Stomach (tissue), 4 donors: ENCODE data around the gene TEX19.

Source experiments
- EP300 ChIP-seq: sonication (generic); formaldehyde crosslinking; IDR thresholded peaks from one replicate; pipeline ENCODE4 v1.6.1; 2017; ENCODE audit warnings: antibody characterized with exemption
- POLR2A ChIP-seq, 4 donors: fragments of 450-650 bp; IDR thresholded peaks; one replicate each; pipeline ENCODE4 v1.6.1; 2016; ENCODE audit warnings: antibody characterized with exemption in 4 of 4, control low read depth in 2 of 4, mild to moderate bottlenecking in 1 of 4, moderate library complexity in 1 of 4
- POLR2AphosphoS5 ChIP-seq, 3 donors: sonication (generic); formaldehyde crosslinking; IDR thresholded peaks; one replicate each; pipeline ENCODE4 v1.6.1; 2016; ENCODE audit warnings: antibody characterized with exemption in 3 of 3
- TF ChIP-seq, protein P1 (sequence below), 7 experiments: fragments of 450-650 bp in 4 of 7; fragments of 200-600 bp in 3 of 7; sonication (generic) in 3 of 7; IDR thresholded peaks; one replicate each; pipeline ENCODE4 v1.5.1; 2016 to 2019; ENCODE audit warnings: antibody characterized with exemption in 7 of 7, control low read depth in 2 of 7, mild to moderate bottlenecking in 1 of 7

DNA sequence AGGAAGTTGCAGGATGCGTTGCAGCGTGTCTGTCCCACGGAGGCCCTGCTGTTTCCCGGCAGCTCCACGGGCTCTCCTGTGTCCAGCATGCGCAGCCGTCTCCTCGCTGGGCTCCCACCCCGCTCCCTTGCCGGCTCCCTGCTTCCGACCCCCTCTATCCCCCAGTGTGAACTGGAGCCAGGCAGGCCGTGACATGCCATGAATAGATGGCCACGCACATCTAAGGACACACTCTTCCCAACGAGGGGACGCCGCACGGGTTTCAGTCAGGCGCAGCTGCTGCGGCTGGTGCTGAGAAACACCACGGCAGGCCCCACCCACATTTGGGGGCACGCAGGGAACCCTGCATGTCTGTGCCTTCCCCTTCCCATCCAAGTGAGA is 49.9 kb downstream of the TEX19 start:
- TF ChIP-seq POLR2A (IDR thresholded peaks at IDR 0.05) (no peak), POLR2AphosphoS5 (IDR thresholded peaks at IDR 0.05) (no peak), EP300 (no peak)
- TF ChIP-seq, protein P1, sequence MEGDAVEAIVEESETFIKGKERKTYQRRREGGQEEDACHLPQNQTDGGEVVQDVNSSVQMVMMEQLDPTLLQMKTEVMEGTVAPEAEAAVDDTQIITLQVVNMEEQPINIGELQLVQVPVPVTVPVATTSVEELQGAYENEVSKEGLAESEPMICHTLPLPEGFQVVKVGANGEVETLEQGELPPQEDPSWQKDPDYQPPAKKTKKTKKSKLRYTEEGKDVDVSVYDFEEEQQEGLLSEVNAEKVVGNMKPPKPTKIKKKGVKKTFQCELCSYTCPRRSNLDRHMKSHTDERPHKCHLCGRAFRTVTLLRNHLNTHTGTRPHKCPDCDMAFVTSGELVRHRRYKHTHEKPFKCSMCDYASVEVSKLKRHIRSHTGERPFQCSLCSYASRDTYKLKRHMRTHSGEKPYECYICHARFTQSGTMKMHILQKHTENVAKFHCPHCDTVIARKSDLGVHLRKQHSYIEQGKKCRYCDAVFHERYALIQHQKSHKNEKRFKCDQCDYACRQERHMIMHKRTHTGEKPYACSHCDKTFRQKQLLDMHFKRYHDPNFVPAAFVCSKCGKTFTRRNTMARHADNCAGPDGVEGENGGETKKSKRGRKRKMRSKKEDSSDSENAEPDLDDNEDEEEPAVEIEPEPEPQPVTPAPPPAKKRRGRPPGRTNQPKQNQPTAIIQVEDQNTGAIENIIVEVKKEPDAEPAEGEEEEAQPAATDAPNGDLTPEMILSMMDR (IDR thresholded peaks at IDR 0.05) = no peak
